GM19023 (cell line): Measurements from ENCODE around the gene WAC.
"Not testable (repeated sequence)": the region's sequence is repeated elsewhere in the genome, so short reads cannot be mapped to it uniquely, and the experiment has no call there.

Source experiments
- ATAC-seq: cut with Tn5 transposase; IDR thresholded peaks from one replicate; pipeline ENCODE4 v1.9.1; 2021; ENCODE audit warnings: mild to moderate bottlenecking, moderate library complexity; ENCODE audit not compliant: unreplicated experiment

Gene WAC

GRCh38 chr10:28560617-28561016, 27.7 kb downstream of the WAC start:
- ATAC-seq: no peak

DNA sequence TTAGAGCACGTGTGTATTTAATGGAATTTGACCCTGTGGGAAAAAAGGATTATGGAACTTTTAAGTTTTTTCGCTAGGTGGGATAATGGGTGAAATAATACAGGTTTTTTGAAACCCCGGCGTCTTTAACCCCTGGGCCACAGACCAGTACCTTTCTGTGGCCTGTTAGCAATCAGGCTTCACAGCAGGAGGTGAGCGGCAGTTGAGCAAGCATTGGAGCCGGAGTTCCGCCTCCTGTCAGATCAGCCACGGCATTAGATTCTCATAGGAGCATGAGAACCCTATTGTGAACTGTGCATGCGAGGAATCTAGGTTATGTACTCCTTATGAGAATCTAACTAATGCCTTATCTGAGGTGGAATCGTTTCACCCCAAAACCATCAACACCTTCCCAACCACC, 28.6 kb downstream of the WAC start:
- ATAC-seq: no peak

- ATAC-seq: no peak
Observed at GRCh38 chr10:28564905-28565304, 32.0 kb downstream of the WAC start.

GRCh38 chr10:28566458-28567015, 33.6 kb downstream of the WAC start:
- no peak for ATAC-seq

DNA sequence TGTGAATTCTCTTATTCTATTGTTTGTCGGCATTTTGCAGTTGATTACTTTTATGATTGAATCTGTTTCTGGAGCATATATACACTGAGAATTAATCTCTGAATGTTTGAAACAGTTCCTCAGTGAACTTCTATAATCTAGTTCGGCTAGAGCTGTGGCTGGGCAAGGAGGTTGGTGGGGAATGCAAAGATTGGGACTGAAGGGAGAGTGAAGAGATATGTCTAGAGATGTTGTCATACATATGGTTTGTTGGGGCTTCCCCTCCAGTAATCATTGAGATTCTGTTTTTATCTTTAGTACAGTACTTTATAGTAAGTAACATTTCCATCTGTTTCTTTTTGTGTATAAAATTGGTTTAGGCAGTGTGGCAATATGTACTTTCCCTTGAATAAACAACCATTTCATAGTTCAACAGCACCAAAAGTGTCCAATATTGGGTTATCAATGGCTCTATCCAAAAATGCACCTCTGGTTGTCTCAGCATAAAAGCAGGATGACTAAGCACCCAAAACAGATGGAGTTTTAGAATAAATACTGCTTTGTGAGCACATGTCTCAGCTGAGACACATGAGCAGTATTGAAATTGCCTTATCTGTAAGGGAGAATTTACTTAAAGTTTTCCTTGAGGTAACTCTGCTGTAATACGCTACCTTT, 36.7 kb downstream of the WAC start:
- ATAC-seq: no peak

DNA sequence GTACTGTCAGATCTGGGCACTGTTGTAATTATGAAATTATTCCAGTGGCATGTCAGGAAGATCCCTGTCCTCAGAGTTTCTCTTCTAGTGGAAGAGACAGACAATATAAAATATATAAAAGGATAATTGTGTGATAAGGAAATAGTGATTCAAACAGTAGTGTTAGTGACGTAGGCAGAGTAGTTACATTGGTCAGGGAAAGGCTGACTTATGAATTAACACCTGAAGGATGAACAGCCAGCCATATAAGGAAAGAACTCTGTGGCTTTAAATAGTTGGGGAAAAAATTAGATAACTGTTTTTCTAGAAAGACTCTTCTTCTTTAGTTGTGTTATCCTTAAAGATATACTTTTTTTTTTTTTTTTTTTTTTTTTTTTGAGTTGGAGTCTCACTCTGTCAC, 37.7 kb downstream of the WAC start:
- ATAC-seq: no peak

- ATAC-seq: no peak
Observed at GRCh38 chr10:28571265-28571664, 38.3 kb downstream of the WAC start.

DNA sequence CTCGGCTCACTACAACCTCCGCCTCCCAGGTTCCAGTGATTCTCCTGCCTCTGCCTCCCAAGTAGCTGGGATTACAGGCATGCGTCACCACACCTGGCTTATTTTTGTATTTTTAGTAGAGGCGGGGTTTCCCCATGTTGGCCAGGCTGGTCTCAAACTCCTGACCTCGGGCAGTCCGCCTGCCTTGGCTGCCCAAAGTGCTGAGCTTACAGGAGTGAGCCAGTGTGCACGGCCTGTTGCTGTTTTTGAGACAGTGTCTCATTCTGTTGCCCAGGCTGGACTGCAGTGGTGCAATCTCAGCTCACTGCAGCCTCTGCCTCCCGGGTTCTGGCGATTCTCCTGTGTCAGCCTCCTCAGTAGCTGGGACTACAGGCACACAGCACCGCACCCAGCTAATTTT, 41.3 kb downstream of the WAC start:
- not testable (repeated sequence) for ATAC-seq

DNA sequence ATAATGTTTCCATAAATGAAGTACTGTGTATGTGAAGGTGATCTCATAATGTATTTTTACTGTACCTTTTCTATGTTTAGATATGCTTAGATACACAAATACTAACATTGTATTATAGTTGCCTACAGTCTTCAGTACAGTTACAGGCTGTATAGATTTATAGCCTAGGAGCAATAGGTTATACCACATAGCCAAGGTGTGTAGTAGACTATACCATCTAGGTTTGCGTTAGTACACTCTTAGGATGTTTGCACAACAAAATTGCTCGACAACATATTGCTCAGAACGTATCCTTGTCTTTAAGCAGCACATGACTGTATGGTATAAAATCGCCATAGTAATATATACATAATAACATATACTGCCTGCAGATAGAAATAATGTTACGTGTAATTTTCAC, 42.9 kb downstream of the WAC start:
- no peak for ATAC-seq

DNA sequence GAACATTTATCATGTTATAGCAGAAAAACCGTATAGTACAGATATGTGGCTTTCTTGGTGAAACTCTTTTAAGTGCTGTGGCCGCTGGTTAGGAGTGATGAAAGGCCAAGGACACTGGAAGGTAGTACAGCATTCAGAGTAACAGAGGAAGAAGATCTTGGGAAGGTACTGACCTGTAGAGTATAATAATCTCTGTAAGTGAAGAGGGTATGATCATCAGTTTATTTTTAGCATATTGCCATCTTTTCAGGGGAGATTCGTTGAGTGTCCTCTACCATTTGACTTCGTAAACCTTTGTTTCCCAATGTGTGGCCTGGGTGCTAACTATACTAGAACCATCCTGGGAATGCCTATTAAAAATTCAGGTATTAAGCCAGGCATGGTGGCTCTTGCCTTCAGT, 44.6 kb downstream of the WAC start:
- ATAC-seq: no peak

DNA sequence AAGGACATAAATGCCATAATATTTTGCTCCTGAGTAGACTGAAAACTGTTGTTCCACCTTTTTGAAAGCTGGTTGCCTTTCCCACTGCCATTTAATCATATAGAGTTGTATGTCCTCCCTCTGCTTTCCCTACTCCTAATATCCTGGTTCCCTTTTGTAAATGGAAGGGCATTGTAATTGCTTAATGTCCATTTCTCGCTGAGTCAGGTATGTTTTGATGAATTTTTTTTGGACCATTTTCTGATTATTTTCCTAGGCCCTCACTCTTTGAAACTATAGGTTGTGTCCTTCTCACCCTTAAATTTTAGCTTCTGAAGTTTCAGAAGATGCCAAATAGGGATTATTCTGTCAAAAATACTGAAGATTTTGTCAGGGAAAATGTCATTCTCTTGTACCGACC, 45.5 kb downstream of the WAC start:
- no peak for ATAC-seq

DNA sequence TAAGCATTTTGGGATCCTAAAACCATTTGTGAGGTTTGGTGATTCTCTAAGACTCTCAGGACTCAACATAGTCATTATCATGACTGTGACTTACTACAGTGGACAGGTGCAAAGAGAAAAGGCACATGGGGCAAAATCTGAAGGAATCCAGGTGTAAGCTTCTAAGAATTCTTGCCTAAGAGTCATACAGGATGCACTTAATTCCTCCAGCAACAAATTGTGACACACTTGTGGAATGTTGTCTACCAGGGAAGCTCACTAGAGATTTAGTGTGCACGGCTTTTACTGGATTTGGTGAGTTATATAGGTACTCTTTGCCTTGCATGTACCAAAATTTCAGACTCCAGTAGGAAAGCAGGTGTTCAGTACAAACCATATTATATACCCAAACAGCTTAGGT, 47.9 kb downstream of the WAC start:
- no peak for ATAC-seq

GRCh38 chr10:28581916-28582315, 49.0 kb downstream of the WAC start:
- ATAC-seq: no peak

DNA sequence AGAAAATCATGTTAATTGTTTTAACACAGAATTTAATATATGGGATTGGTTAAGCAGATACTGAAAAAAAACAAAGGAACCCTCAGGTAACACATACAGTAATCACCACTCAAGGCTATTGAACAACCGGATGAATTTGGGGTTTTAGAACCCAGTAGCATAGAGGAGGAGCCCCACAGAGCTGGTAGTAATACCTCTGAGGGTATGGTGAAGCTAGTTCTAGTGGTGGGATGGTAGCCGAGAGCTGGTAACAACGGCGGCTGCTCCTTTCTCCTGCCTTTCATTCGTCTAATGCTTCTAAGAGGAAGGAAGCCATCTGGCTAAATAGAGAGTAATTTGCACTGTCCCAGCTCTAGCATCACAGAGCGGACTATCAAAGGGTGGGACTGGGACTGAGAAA, 52.2 kb downstream of the WAC start:
- no peak for ATAC-seq

DNA sequence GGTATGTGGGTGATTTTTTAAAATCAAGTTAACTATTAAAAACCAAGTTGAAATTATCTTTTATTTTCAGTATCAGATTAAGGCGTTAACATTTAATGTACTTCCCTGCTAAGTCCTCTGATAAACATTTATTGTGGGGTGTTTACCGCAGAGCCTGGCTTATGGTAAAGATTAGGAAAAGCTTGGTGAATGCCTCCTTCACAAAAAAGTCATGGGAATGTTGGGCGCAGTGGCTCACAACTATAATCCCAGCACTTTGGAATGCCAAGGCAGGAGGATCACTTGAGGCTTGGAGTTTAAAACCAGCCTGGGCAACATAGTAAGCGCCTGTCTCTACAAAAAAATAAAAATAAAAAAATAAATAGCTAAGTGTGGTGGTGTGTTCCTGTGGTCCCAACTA, 53.3 kb downstream of the WAC start:
- no peak for ATAC-seq

- no peak for ATAC-seq
Observed at GRCh38 chr10:28587270-28587969, 54.5 kb downstream of the WAC start.

GRCh38 chr10:28587970-28588290, 55.0 kb downstream of the WAC start:
- ATAC-seq: no peak

GRCh38 chr10:28592953-28593352, 60.0 kb downstream of the WAC start:
- ATAC-seq: no peak

GRCh38 chr10:28593811-28594210, 60.9 kb downstream of the WAC start:
- no peak for ATAC-seq

DNA sequence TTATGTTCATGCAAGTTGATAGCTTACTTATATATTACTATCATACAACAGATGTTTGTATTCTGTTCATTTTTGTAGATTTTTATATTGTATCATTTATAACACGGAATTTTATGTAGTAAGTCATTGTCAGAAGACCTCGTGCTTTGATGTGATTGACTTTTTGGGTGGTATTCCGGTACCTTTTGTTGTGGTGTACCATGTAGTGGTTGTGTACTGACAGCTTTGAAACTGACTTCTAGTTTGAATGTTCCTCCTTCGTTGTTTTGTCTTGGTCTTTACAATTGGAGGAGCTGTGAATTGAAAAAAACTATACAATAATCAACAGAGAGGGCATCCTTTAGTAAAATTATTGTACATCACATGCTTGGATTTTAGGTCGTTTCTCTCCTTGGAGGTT, 61.5 kb downstream of the WAC start:
- no peak for ATAC-seq

- ATAC-seq: no peak
Observed at GRCh38 chr10:28595613-28596012, 62.7 kb downstream of the WAC start.

- no peak for ATAC-seq
Observed at GRCh38 chr10:28600056-28600455, 67.1 kb downstream of the WAC start.

DNA sequence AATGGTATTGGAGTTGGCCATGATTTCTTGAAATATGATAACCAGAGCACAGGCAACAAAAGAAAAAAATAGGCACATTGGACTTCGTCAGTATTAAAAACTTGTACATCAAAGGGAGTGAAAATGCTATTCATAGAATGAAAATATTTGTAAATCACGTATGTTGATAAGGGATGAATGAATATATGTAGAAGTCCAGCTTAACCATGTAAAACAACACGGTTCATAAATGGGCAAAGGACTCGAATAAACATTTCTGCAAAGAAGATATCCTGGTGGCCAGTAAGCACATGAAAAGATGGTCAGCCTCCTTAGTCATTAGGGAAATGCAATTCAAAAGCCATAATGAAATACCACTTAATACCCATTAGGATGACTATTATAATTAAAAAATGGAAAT, 68.1 kb downstream of the WAC start:
- ATAC-seq: no peak
